DMS 273 (cell line): Measurements from ENCODE around the gene ERVH48-1.
"Not testable (repeated sequence)": the region's sequence is repeated elsewhere in the genome, so short reads cannot be mapped to it uniquely, and the experiment has no call there.

Experiments
- DNase-seq: peaks from one replicate; lab custom pipeline; 2025; ENCODE audit not compliant: unreplicated experiment; lab: John Stamatoyannopoulos, UW

The ERVH48-1 gene

DNA sequence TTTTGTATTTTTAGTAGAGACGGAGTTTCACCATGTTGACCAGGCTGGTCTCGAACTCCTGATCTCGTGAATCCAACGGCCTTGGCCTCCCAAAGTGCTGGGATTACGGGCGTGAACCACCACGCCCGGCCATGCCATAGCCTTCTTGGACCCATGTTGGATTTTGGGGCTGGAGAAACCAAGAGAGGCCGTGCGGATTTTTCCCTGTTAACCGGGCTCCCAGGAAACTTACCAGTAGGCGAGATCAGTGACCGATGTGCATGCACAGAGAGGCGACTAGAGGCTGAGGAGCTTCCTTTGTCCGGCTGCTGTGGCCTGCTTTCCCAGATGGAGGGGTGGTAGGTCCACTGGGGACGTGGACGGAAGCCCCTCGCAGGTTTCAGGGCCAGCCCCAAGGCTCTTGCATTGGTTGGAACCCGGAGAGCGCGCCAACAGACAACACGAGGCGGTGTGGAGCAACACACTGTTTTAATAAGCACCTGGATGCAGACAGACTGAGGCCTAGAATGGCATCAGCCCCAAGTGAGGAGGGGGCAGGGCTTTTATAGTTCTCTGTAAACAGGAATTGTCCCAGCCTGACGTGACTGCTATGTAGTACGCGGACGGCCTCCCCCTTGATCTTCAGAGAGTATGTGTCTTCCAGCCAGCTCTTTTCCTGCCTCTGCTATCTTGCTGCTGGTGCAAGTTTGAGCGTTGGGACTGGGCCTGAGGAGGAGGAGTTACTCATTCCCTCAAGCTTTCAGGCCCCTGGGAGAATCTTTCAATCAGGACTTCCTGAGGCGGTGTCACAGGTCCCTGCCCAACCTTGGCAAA is at the start of gene ERVH48-1:
Gene ERVH48-1 (minus strand): TSS at position 517 of the 813 bp plus-strand sequence. CDS start 6,624 bp downstream, outside the sequence.
- DNase-seq = no peak

DNA sequence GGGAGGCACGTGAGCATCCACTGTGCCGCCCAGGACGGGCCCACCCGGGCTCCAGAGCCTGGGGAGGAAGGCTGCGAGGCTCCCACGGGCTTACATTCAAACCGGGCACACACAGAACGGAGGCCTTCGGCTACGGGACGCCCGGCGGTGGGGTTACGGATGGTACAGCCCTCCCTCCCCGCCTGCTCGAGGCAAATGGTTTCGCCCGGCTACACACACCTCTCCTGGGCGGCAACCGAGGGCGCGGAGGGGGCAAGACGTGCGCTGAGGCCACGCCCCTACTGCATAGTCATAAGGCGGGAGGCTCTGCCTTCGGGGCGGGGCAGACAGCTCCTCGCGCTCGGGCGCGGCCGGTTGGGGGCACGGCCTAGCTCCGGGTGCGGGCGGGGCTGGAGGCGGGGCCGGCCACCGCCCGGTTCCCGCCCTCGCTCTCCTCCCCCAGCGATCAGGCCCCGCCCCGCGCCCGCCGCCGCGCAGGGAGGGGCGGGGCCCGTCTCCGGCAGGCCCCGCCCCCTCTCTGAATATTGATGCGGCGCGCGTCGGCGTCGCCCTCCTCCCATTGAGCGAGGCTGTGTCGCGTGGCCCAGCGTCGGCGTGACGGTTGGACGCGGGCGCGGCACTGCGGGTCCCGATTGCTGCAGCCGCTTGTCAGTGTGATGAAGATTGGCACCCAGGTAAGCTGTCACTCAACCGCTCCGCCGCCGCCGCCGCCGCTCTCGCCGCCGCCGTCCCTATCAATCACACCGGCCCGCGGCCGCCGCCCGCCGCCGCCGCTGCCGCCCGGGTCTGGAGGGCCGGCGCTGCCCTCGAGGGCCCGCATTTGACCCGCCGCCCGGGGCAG is 48.8 kb upstream of the ERVH48-1 start, which contains the start of gene PKNOX1:
Gene PKNOX1 (plus strand): TSS at position 572 of the 841 bp plus-strand sequence. CDS start 29,820 bp downstream, outside the sequence.
- peak; percentile 100 for DNase-seq

DNA sequence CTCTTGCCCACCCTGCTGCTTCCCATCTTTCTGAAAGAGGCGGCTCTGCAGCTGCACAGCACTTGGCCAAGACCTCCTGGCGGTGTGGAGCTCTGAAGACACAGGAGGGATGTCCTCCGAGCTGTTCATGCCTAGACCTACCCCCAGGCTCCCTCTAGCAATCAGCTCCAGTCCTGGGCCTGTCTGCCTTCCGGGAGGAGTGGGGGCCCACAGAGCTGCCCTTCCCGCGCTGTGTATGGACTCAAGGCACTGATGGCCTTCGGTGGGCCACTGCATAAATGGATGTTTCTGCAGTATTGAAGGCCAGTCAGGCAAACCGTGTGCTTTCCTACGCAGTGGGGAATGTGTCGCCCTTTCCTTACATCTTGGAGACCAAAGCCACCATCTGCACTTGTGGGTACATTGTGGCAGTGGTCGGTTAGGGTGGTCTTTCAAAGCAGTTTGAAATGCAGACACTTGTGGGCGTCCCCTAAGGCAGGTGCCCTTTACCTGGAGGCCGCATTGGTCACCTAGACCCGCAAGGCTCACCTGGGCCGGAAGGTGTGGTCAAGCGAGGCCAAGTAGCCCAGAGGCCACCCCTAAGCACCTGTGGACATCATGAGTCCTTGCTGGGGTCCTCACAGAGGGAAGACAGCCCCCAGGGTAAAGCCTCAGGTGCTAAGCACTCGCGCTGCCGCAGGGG is 48.0 kb upstream of the ERVH48-1 start:
- DNase-seq = no peak

DNA sequence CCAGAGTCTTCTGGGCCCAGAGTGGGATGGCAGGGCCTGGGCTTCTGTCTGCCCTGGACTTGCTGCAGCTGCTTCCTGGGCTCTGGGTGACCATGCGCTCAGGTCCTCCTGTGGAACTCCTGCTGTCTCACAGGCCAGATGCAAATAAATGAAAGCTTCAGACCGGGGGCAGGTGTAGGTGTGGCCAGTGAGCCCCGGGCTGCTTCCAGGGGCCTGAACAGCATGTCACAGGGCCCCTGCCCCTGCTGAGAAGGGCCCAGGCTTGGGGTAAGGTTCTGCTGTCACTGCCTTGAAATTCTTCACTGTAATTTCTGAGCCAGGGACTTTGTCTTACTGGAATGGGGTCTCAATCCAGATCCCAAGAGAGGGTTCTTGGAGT is 46.5 kb upstream of the ERVH48-1 start:
- no peak for DNase-seq

DNA sequence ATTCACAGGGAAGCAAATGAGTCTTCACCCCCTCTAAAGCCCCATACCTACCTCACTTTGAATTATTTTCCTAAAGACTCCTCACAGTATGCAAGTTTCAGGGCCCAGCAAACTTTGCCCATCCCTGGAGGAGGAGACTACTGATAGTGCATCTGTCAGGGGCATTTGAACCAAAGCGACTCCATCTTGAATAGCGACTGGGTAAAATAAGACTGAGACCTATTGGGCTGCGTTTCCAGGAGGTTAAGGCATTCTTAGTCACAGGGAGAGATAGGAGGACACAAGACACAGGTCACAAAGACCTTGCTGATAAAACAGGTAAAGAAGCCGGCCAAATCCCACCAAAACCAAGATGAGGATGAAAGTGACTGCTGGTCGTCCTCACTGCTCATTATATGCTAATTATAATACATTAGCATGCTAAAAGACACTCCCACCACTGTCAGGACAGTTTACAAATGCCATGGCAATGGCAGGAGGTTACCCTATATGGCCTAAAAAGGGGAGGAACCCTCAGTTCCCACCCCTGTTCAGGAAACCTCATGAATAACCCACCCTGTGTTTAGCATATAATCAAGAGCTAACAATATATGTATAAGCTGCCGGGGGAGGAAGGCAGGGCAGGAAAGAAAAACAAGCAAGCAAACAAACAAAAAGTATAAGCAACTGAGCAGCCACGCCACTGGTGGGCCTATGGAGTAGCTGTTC is 45.7 kb upstream of the ERVH48-1 start:
- DNase-seq = no peak

DNA sequence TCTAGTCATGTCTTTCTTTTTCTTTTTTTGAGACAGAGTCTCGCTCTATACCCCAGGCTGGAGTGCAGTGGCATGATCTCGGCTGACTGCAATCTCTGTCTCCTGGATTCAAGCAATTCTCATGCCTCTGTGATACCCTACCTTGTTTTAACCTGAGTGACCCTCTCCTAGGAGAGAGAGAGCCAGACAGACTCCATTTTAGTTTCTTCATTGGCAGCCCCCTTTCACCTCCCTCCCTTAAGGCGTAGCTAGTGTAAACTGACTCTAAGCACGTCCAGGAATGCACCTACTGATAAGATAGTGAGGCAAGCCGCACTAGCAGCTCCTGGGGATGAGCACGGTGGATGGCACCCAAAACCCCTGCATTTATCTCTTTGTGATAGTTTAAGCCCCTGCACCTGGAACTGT is 43.8 kb upstream of the ERVH48-1 start:
- no peak for DNase-seq

DNA sequence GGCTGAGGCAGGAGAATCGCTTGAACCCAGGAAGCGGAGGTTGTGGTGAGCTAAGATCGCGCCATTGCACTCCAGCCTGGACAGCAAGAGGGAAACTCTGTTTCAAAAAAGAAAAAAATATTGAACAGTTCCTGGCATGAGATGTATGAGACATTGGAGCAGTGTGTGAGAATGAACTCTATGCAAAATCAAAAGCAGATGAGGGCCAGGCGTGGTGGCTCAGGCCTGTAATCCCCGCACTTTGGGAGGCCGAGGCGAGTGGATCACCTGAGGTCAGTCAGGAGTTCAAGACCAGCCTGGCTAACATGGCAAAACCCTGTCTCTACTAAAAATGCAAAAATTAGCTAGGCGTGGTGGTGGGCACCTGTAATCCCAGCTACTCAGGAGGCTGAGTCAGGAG is 42.2 kb upstream of the ERVH48-1 start:
- not testable (repeated sequence) for DNase-seq

DNA sequence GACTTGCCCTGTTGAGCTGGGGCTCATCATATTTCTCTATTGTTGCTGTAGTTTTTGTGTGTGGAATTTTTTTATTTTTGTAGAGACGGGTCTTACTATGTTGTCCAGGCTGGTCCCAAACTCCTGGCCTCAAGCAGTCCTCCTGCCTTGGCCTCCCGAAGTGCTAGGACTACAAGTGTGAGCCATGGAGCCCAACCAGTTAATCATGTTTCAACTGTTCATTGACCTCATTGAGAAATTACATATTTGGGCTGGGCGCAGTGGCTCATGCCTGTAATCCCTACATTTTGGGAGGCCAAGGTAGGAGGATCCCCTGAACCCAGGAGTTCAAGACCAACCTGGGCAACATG is 39.8 kb upstream of the ERVH48-1 start:
- no peak for DNase-seq

DNA sequence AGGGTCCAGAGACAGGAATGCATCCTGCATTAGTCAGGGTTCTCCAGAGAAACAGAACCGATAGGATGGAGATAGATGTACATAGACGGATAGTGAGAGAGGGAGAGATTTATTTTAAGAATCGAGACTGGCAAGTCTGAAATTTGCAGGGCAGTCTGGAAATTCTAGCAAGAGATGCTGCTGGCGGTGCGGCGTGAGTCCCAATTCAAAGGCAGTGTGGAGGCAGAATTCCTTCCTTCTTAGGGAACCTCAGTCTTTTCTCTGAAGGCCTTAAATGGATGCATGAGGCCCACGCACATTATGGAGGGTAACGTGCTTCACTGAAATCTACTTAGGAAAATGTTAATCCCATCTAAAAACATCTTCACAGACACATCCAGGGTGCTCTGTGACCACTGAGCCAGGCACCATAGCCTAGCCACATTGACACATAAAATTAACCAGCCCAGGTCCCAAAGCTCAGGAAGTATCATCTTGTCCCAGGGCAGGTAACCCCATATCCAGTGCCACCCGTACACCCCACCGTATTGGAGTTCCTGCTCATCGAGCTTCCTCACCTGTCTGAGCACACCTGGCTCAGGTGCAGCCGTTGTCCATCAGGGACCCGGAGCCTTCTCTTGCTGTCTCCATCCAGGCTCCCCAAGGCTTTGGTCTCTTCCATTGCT is 39.2 kb upstream of the ERVH48-1 start:
- no peak for DNase-seq

DNA sequence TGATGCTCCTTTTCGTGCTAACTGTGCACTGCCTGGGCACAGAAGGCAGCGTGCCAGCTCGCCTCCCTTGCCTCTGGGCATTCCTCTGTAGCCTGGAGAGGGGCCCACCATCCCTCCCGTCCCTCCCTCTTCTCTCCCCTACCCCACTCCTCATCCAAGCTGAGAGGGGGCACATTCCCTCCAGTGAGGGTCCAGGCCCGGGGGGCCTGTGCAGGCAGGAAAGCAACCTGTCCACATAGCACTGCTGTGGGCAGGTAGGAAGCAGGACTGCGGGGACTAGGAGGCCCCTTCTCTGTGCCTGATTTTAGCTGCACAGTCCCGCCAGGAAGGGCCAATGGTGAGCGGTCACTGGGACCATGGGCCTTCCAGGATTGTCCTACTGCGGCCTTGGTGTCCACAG is 38.7 kb upstream of the ERVH48-1 start:
- DNase-seq = no peak

DNA sequence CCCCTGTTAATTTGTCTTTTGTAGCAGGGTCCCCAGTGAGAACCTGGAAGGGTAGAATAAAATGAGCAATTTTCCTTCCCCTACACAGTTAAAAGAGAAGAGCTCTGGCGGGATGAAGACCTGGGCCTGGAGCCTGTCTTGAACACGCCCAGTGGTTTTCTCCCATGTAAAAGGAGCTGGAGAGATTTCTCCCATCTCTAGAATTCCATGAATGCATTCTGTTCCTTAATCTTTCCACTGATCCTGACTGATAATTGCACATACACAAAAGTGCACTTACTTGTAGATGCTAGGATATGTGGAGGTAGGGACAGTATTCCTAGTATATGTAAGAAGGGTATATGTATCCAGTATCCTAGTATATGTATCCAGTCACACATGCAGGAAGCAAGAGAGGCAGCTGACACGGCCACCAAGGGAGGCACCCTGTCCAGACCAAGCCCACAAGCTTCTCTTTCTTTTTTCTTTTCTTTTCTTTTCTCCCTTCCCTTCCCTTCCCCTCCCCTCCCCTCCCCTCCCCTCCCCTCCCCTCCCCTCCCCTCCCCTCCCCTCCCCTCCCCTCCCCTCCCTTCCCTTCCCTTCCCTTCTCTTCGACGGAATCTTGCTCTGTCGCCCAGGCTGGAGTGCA is 37.1 kb upstream of the ERVH48-1 start:
- no peak for DNase-seq

DNA sequence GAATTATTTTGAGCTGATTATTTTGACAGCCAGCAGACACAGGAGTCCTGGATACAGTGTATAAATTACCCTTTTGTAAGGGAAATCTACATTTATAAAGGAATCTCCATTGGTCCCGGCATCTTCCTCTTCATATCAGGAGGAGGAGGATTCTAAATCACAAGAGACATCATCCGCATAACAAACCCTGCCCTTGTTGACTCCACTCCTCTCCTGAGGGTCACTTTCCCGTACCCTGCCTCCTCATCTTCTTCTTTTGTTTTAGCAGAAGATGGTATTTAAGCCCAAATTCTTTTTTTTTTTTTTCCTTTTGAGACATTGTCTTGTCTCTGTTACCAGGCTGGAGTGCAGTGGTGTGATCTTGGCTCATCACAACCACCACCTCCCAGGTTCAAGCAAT is 34.3 kb upstream of the ERVH48-1 start:
- no peak for DNase-seq

DNA sequence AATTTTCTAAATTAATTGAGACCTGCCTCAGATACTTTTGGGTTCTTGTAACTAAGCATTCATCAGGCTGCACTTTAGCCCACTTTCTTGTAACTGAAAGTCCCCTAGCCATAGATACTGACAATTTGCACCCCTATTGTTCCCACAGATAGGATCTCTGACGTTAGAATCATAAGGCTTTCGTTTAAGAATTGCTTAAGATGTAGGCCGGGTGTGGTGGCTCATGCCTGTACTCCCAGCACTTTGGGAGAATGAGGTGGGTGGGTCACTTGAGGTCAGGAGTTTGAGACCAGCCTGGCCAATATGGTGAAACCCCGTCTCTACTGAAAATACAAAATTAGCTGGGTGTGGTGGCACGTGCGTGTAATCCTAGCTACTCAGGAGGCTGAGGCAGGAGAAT is 32.7 kb upstream of the ERVH48-1 start:
- DNase-seq = not testable (repeated sequence)

DNA sequence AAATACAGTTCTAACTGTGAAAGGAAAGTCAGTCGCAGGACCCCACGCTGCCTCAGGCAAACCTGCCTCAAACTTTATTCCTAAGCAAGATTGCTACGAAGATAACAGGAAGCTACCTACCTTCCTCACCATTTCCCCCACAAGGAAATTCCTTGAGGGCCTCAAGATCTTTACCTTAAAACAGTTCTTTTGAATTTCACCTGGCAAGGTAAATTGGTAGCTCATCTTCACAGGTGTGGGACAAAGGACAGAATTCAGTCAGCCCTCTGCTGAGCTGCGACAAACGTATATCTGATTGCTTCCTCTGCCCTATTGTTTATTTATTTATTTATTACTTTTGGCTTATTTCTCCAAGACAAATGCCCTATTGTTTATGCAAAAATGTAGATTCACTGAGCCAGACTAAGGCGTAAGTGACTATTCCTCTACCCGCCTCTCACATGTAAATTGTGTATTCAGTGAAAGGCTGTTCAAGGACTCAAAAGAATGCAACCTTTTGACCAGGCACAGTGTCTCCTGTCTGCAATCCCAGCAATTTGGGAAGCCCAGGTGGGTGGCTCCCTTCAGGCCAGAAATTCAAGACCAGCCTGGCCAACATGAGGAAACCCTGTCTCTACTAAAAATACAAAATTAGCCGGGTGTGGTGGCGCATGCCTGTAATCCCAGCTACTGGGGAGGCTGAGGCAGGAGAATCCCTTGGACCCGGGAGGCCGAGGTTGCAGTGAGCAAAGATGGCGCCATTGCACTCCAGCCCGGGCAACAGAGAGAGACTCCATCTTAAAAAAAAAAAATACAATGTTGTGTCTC is 31.6 kb upstream of the ERVH48-1 start:
- no peak for DNase-seq

DNA sequence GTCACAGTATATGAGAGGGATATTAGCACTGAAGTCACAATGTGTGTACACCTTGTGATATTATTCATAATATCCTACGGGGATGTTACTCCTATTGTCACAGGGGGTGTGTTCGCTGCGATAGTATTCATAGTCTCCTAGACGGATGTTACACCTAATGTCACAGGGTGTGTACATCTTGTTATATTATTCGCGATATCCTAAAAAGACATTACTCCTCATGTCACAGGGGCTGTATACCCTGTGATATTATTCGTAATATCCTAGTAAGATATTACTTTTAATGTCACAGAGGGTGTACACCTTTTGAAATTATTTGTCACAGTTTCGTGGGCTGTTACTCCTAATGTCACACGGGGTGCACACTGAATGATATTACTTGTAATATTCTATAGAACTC is 25.8 kb upstream of the ERVH48-1 start:
- not testable (repeated sequence) for DNase-seq

DNA sequence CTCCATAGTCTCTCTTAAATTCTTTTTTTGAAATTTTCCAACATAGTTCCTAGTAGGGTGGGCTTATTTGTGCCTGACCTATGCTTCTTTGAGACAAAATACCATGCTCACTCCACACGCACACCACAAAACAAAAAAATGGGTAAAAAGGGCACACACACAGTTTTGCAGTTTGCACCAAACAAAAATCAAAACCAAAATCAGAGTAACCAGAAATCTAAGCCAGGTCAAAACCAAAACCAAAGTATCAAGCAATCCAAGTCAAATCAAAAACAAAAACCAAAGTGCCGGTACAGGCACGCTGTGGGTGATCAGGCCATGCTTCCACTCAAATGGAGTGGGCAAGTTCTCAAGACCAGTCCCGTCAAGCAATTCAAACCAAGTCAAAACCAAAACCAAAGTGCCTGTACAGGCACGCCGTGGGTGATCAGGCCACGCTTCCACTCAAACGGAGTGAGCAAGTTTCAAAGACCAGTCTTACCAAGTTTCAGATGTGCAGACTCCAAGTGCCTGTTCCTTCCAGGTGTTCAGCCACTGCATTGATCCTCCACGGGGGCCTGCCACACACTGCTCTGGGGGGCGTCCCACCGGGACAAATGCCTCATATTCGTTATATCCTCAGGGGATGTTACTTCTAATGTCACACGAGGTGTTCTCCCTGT is 23.8 kb upstream of the ERVH48-1 start:
- DNase-seq = not testable (repeated sequence)

DNA sequence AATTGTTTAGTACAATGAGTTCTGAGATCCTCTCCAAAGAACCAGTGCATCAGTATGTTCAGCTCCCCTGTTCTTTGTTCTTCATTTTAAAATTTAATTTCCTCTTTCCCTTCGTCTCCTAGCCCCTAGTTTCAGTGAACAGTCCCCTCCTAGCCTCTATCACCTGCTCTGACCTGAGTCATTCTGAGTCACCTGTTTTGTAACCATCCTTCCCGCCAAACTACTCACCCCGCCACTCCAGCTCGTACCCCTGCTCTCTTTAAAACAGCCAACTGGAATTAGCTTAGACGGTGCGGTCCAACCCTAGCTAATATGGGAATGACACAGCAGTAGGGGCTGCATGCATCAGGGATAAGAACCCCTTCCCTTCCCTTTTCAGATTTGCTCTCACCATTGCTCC is 16.8 kb upstream of the ERVH48-1 start:
- no peak for DNase-seq

DNA sequence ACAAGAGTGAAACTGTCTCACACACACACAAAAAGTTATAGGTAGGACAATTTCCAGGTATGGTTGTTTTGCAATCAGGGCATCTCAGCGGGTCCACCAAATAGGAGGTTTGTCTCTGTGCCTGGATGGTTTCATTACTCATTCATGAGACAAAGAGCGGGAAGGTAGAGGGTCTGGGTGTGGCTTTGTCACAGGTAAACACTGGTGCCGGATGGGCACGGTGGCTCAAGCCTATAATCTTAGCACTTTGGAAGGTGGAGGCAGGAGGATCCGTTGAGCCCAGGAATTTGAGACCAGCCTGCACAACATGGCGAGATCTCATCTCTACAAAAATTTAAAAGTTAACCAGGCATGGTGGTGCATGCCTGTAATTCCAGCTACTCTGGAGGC is 16.3 kb upstream of the ERVH48-1 start:
- no peak for DNase-seq
